WERI-Rb-1 (cell line): ENCODE data around the gene IL1RAPL1.

ENCODE experiments used
- DNase-seq: peaks from one replicate; pipeline ENCODE4 v3.0.0-alpha.2; 2020
- H3K27ac ChIP-seq: fragments of 250-450 bp; sonication (Bioruptor Pico); 2 replicates; pipeline ENCODE4 v1.5.1; 2020; ENCODE audit warnings: mild to moderate bottlenecking, moderate library complexity
- H3K27me3 ChIP-seq: fragments of 250-450 bp; sonication (Bioruptor Pico); 2 replicates; pipeline ENCODE4 v1.5.1; 2021; ENCODE audit warnings: mild to moderate bottlenecking, low read depth, moderate library complexity; ENCODE audit not compliant: insufficient read depth, severe bottlenecking
- H3K36me3 ChIP-seq: fragments of 250-450 bp; sonication (Bioruptor Pico); 2 replicates; pipeline ENCODE4 v1.5.1; 2020; ENCODE audit warnings: mild to moderate bottlenecking, moderate library complexity
- H3K4me3 ChIP-seq: 2 replicates; pipeline ENCODE4 v1.5.1; 2011; ENCODE audit warnings: low read depth, mild to moderate bottlenecking, control low read depth, low read length
- H3K9me3 ChIP-seq: fragments of 250-450 bp; sonication (Bioruptor Pico); 2 replicates; pipeline ENCODE4 v1.5.1; 2021; ENCODE audit warnings: mild to moderate bottlenecking, moderate library complexity; ENCODE audit not compliant: severe bottlenecking
- CTCF ChIP-seq: IDR thresholded peaks from 2 replicates; pipeline ENCODE4 v1.5.1; 2011; ENCODE audit warnings: low read depth, mild to moderate bottlenecking, control low read depth, inconsistent platforms, low read length

IL1RAPL1 gene

GRCh38 chrX:28998609-28999135 is 411.4 kb downstream of the IL1RAPL1 start:
- Histone ChIP-seq H3K27ac (no peak overlapping the region), H3K36me3 (no peaks in the 10 kb centered on the region), H3K9me3 (no peaks in the 10 kb centered on the region), H3K27me3 (no peaks in the 10 kb centered on the region), H3K4me3 (no peak overlapping the region)
- TF ChIP-seq CTCF: no peak
- no peak for DNase-seq

GRCh38 chrX:29012867-29013266 is 425.6 kb downstream of the IL1RAPL1 start:
- DNase-seq: no peak
- H3K36me3 ChIP-seq: no peaks in the 10 kb centered on the region
- TF ChIP-seq CTCF: no peak
- H3K9me3 ChIP-seq: no peaks in the 10 kb centered on the region
- no peaks in the 10 kb centered on the region for H3K27me3 ChIP-seq
- no peak overlapping the region for H3K27ac ChIP-seq
- H3K4me3 ChIP-seq: no peak overlapping the region

- no peak for DNase-seq
- no peak overlapping the region for H3K27ac ChIP-seq
- H3K27me3 ChIP-seq: no peaks in the 10 kb centered on the region
- no peaks in the 10 kb centered on the region for H3K9me3 ChIP-seq
- TF ChIP-seq CTCF: no peak
- H3K36me3 ChIP-seq: no peaks in the 10 kb centered on the region
- H3K4me3 ChIP-seq: no peak overlapping the region
These were observed 436.0 kb downstream of the IL1RAPL1 start for GRCh38 chrX:29023207-29023606.

GRCh38 chrX:29024871-29025270 is 437.6 kb downstream of the IL1RAPL1 start:
- no peak for DNase-seq
- H3K27ac ChIP-seq: no peak overlapping the region
- no peaks in the 10 kb centered on the region for H3K36me3 ChIP-seq
- H3K27me3 ChIP-seq: no peaks in the 10 kb centered on the region
- H3K9me3 ChIP-seq: no peaks in the 10 kb centered on the region
- no peak overlapping the region for H3K4me3 ChIP-seq
- TF ChIP-seq CTCF: no peak

GRCh38 chrX:29039501-29039900 is 452.3 kb downstream of the IL1RAPL1 start:
- Histone ChIP-seq H3K36me3 (no peaks in the 10 kb centered on the region), H3K4me3 (no peak overlapping the region), H3K27ac (no peak overlapping the region), H3K27me3 (peaks cover 4% of the 10 kb centered on the region), H3K9me3 (no peaks in the 10 kb centered on the region)
- no peak for DNase-seq
- no peak for TF ChIP-seq CTCF

GRCh38 chrX:29040160-29040559 is 452.9 kb downstream of the IL1RAPL1 start:
- TF ChIP-seq CTCF: no peak
- Histone ChIP-seq H3K27ac (no peak overlapping the region), H3K36me3 (no peaks in the 10 kb centered on the region), H3K4me3 (no peak overlapping the region), H3K9me3 (no peaks in the 10 kb centered on the region), H3K27me3 (no peaks in the 10 kb centered on the region)
- DNase-seq: no peak
